GM21529 (cell line): Measurements from ENCODE around the gene XRN2.

Experiments
- ATAC-seq: cut with Tn5 transposase; IDR thresholded peaks from one replicate; pipeline ENCODE4 v1.9.1; 2021; ENCODE audit not compliant: unreplicated experiment

Gene XRN2

GRCh38 chr20:21303061-21303871 lies at the start of gene XRN2:
XRN2 (plus strand) TSS chr20:21303331; CDS start chr20:21303399, 68 bp downstream.
- peak; percentile 91 for ATAC-seq

- ATAC-seq = no peak
Observed at GRCh38 chr20:21257192-21257591, 45.9 kb upstream of the XRN2 start.

GRCh38 chr20:21258411-21258810 lies 44.7 kb upstream of the XRN2 start:
- no peak for ATAC-seq

GRCh38 chr20:21259346-21259745 lies 43.8 kb upstream of the XRN2 start:
- no peak for ATAC-seq

GRCh38 chr20:21262812-21263211 lies 40.3 kb upstream of the XRN2 start:
- no peak for ATAC-seq

GRCh38 chr20:21265261-21266190 lies 37.6 kb upstream of the XRN2 start:
- ATAC-seq = no peak

GRCh38 chr20:21266191-21266536 lies 37.0 kb upstream of the XRN2 start:
- ATAC-seq = no peak

- no peak for ATAC-seq
Observed at GRCh38 chr20:21269772-21270171, 33.4 kb upstream of the XRN2 start.

GRCh38 chr20:21270806-21271205 lies 32.3 kb upstream of the XRN2 start:
- ATAC-seq = no peak

- peak; percentile 69 for ATAC-seq
Observed at GRCh38 chr20:21272279-21272678, 30.9 kb upstream of the XRN2 start.

- peak; percentile 83 for ATAC-seq
Observed at GRCh38 chr20:21272679-21273078, 30.5 kb upstream of the XRN2 start.

GRCh38 chr20:21273755-21274386 lies 29.3 kb upstream of the XRN2 start:
- ATAC-seq = no peak

GRCh38 chr20:21278829-21279228 lies 24.3 kb upstream of the XRN2 start:
- ATAC-seq = no peak

- ATAC-seq = no peak
Observed at GRCh38 chr20:21279706-21280521, 23.2 kb upstream of the XRN2 start.

GRCh38 chr20:21280522-21281016 lies 22.6 kb upstream of the XRN2 start:
- ATAC-seq = peak; percentile 80

- no peak for ATAC-seq
Observed at GRCh38 chr20:21286775-21287174, 16.4 kb upstream of the XRN2 start.

- ATAC-seq = no peak
Observed at GRCh38 chr20:21288587-21289370, 14.4 kb upstream of the XRN2 start.

- ATAC-seq = no peak
Observed at GRCh38 chr20:21289651-21290050, 13.5 kb upstream of the XRN2 start.

- ATAC-seq = no peak
Observed at GRCh38 chr20:21291026-21291425, 12.1 kb upstream of the XRN2 start.

GRCh38 chr20:21294755-21295154 lies 8.4 kb upstream of the XRN2 start:
- ATAC-seq = no peak
